NCI-H187 (cell line): ENCODE measurements around the gene NPHP4.
"Not testable (repeated sequence)": the region's sequence is repeated elsewhere in the genome, so short reads cannot be mapped to it uniquely, and the experiment has no call there.

Experiments used
- DNase-seq, 2 experiments: peaks; one replicate each; lab custom pipeline; 2025; lab: John Stamatoyannopoulos, UW

NPHP4 gene

DNA sequence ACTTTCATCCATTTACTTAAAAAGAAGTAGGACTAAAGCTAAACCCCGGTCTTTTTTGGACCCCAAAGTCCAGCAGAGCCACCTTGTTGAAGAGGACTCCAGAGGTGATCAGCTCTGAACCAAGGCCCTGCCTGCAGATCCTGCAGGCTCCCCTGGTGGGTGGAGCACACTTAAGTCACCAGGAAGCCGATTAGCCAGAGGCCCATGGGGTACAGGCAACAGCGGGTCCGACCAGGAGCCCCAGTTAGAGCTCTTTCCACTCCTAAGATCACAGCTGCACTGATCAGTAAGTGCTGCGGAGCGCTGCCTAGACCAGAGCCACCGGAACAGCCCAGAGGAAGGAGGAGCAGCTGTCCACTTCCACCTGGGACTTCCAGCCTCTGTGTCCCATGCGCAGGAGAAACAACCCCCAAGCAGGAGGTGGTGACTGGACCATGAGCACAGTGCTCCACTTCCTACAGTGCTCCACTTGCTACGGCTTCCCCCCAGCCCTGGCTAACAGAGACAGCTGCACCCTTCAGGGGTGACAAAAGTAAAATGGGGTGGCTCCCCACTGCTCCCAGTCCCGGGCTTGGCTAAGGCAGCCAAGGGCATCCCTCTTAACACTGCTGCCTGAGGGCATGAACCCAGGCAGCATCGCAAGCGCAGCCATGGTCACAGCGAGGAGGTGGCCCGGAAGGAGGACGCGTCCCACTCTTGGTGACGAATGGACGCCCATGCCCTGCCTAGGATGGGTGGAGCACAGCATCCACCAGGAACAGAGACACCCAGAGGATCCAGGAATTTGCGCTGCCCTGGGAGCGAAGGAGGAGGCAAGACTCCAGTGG, 58.0 kb downstream of the NPHP4 start:
- no peak for DNase-seq

DNA sequence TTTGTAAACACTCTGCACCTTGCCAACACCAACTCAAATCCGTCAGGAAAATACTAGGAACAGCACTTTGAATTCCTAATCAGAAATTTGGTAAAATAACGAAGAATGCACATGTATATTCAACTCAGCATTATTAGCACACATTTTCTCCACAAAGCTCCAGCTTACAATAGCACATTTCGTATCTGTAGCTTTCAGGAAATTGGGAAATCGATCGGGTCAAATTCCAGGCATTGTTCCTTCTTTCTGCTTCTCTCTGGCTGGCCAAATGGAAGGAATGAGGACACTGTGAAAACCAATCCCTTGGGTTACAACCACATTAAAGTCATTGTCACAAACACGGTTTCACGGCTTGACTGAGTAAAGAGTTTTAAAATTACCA, 58.6 kb downstream of the NPHP4 start:
- no peak for DNase-seq

DNA sequence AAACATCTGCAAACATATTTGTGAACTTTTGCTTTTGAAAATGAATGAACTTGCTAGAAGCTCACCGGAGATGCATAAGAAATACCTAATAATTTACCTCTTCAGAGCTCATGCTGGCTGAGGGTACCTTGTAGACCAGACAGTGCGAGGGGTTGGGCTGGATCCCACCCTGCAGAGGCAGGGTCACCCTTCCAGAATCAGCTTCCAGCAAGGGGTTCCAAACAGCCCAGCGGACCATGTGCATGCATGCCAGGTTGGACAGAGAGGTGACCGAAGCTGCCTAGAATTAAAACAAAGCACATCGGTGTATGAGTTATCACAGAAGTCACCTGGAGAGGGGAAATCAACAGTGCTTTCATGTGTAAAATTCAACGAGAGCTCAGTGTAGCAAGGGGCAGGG, 59.2 kb downstream of the NPHP4 start:
- DNase-seq, result no peak

- DNase-seq, result no peak
Observed at GRCh38 chr1:5928714-5929400, 63.4 kb downstream of the NPHP4 start.

DNA sequence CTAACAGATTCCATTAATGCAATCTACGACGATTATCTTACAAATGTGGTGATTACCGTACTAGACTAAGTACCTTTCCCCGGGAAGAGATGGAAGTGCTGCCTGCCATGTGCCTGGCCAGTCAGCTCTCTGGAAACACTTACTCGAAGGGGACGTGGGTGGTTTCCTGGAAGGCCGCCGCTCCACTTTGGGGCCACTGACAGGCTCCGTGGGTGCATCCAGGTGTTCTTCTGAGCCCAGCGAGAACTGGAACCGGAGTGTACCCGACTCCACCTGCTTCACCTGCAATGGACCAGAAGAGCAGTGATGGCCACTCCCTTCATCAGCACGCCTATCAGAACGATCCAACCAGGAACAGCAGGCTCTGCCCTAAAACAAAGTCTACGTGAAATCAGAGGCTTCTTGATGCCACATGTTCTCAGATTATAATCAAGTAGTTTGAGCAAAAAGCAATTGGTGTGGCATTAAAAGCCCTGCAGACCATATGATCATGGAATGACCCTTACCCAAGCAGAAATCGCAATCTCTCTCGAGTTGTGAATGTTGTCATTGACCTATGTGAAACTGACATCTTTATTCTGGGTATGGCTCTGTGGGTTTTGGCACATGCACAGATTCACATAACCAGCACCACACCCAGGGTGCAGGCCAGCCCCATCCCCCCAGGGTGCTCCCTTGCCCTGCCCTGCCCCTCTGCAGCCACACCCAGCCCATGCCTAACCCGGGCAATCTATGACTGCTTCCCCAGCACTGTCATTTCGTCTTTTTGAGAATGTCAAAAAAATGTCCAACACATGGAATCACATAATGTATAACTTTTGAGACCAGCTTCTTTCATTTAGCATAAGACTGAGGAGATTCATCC, 64.5 kb downstream of the NPHP4 start:
- no peak for DNase-seq

- DNase-seq, result no peak
Observed at GRCh38 chr1:5926686-5927435, 65.4 kb downstream of the NPHP4 start.

DNA sequence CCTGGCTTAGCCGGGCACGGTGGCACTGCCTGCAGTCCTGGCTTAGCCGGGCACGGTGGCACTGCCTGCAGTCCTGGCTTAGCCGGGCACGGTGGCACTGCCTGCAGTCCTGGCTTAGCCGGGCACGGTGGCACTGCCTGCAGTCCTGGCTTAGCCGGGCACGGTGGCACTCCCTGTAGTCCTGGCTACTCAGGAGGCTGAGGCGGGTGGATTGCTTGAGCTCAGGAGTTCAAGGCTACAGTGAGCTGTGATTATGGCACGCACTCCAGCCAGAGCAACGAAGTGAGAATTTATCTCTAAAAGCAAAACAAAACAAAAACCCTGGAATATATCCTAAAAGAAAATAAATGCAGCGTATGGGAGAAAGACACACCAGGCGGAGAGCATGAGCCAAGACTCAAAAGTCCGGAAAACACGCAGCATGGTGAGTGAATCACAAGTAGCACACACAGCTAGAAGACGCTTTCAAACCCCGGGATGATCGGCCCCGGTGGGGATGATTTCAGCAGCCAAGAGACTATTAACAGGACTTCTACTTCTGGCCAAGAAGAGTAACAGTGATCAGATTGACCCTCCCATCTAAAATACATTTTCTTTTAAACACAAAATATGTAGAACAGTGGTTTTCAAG, 69.4 kb downstream of the NPHP4 start:
- not testable (repeated sequence) for DNase-seq

GRCh38 chr1:5921671-5922070, 70.6 kb downstream of the NPHP4 start:
- DNase-seq, result no peak

- DNase-seq, result no peak
Observed at GRCh38 chr1:5921129-5921528, 71.1 kb downstream of the NPHP4 start.

- no peak for DNase-seq
Observed at GRCh38 chr1:5920201-5920600, 72.0 kb downstream of the NPHP4 start.

GRCh38 chr1:5918275-5918649, 74.0 kb downstream of the NPHP4 start:
- no peak for DNase-seq

DNA sequence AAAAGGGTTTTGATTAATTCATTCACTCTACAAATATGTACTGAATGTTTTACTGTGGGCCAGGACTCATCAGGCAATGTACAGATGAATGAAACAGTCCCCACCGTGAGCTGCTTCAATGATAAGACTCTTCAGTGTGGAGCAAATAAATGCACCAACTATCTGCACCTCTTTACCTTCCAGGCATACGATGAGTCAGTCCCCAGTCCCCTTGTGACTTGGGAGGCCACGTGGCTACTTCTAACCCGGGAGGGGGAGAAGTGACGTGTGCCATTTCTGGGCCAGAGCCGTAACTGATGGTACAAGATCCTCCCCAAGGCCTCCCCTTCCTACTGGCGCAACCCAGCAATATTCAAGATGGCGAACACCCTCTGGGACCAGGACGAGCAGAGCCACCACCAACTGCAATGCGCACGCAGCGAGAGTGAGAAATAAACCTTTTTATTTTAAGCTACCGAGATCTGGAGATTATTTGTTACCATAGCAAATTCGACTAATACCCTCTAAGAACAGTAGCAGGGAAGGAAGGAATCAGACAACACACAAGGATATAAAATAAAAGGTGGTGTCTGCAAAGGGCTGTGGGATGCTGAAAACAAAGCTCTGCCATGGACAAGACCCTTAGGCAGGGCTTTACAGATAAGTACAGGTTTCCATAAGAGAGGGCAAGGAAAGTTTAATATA, 74.5 kb downstream of the NPHP4 start:
- DNase-seq, result no peak

DNA sequence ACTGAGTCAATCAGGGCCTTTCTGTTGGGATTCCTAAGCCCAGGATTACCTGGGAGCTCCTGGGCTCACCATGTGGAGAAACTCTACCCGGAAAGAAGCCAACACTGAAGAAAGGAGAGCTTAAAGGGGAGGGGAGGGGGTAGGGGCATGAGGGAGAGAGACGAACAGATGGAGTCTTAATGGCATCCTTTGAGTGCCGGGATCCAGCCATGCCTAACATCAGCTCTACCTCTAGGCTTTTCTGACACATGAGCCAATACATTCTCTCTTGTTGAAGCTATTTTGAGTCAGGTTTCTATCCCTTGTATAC, 75.0 kb downstream of the NPHP4 start:
- no peak for DNase-seq

GRCh38 chr1:5916572-5917280, 75.5 kb downstream of the NPHP4 start:
- no peak for DNase-seq

DNA sequence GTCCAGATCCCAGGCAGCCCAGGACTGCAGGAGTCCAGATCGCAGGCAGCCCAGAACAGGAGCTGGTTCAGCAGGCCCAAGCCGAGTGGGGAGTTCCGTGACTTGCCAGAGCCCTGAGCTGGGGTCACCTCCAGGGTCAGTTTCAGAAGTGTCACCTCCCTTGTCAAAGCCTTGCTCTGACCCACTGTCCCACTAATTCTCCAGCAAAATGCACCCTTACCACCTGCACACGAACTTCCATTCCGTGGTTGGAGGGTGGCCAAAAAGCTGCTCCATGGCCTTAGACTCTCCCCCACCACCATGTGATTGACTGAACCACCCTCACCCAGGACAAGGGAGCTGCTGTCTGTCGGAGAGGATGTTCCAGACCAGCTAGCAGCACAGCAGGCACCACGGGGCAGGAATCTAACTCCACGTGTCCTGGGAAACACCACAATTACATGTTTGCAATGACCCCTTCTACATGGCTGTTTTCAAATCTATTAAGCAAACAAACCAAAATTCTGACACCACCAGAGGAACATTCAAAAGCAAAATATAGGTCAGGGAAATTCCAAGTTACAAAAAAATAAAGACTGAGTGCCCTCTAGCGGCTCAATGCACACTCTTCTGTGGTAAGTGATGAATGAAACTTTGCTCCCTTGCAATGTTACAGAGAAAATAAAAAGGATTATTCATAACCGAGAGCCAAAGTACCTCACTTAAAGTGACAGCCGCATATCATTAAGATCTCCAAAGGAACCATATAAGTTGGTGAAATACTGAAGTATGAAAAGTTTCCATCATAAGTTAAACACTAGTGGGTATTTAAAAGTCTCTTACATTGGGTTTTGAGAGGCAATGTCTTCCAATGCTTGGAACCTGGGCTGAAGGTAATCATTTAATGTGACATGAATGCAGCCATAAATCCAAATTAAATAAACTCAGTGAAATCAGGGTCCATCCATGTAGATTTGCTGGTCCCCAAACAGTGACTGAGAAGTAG, 76.3 kb downstream of the NPHP4 start:
- DNase-seq, result no peak

DNA sequence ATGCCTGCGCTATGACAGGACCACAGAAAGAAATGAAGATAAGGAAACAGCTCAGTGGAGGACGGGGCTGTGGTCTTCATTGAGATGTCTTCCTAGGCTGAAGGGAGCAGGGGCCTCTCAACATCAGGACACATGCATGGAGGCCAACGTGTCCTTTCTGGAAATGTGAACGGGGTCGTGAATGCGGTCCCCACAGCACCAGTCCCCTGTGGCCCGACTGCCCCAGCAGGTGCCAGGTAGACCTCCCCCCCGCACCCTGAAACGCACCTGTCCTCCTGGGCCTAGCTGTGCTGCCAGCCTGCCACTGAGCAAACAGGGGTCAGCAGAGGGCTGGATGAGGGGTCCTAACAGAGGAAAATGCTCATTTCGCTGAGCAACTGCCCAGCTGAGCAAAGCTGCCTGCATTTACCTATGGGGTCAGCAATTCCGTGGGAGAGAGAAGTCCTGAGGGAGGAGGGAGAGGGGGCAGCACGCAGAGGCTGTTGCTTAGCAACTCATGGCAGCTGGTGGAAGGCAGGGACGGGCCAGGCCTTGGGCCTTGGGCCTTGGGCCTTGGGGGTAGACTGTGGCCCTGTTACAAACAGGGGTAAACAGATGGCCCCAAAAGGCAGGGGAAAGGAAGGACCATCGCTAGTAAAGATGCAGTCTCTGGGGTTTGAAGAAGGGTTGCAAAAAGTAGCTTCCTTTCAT, 77.4 kb downstream of the NPHP4 start:
- DNase-seq, result no peak

- DNase-seq, result no peak
Observed at GRCh38 chr1:5913876-5914275, 78.3 kb downstream of the NPHP4 start.

GRCh38 chr1:5913078-5913845, 79.0 kb downstream of the NPHP4 start:
- DNase-seq, result no peak
